Keratinocyte (primary cell): Measurements from ENCODE around the gene GGT7.

ENCODE experiments used
- CTCF ChIP-seq, 3 experiments: IDR thresholded peaks in 1 of 3; conservative IDR thresholded peaks in 1 of 3; optimal IDR thresholded peaks in 1 of 3; 2 replicates in 2 of 3; 3 replicates in 1 of 3; pipeline versions ENCODE3 to v1.5.1; 2011; ENCODE audit warnings: low read length in 3 of 3, mild to moderate bottlenecking in 3 of 3, moderate library complexity in 2 of 3, control low read depth in 1 of 3, inconsistent platforms in 1 of 3; ENCODE audit not compliant: insufficient read depth in 2 of 3; ENCODE audit errors: extremely low read depth in 1 of 3
- EZH2 ChIP-seq: IDR thresholded peaks from one replicate; pipeline ENCODE4 v1.6.1; 2012; ENCODE audit warnings: inconsistent platforms, mild to moderate bottlenecking, low read length, moderate library complexity

GRCh38 chr20:34874094-34874654 lies 1.5 kb upstream of the GGT7 start:
- TF ChIP-seq CTCF (optimal IDR thresholded peaks at IDR 0.05 in 1 of 3, IDR thresholded peaks at IDR 0.05 in 1 of 3, conservative IDR thresholded peaks at IDR 0.05 in 1 of 3; ENCODE audit: extremely low read depth in 1 of 3, insufficient read depth in 2 of 3, low read length in 3 of 3) (peak; percentile 86 to 99 (median 87)), EZH2 (no peak)
